Adrenal gland (tissue), 12 donors: ENCODE data around the gene RBM47. TPM values are rescaled to one million over a fixed set of nuclear protein-coding genes. Genes with fewer than 3 reads are reported as not detected.
"Not testable (repeated sequence)": the region's sequence is repeated elsewhere in the genome, so short reads cannot be mapped to it uniquely, and the experiment has no call there.

Experiments used
- DNase-seq, 7 donors: peaks; one replicate each; pipeline ENCODE4 v3.0.0-alpha.2; 2019 to 2020
- H3K27ac ChIP-seq, 5 donors: fragments of 200-600 bp; sonication (generic) in 4 of 5; 1 replicate in 3 of 5; 2 replicates in 2 of 5; pipeline versions ENCODE4 v1.5.1 to v1.8.0; 2016 to 2020; ENCODE audit warnings: mild to moderate bottlenecking in 1 of 5
- H3K27me3 ChIP-seq: fragments of 200-600 bp; 2 replicates; pipeline ENCODE4 v1.8.0; 2021
- H3K36me3 ChIP-seq, 2 donors: fragments of 200-600 bp; replicated peaks in 1 of 2; 1 replicate in 1 of 2; 2 replicates in 1 of 2; pipeline versions ENCODE4 v1.5.1 to v1.8.0; 2018 to 2022
- H3K4me1 ChIP-seq, 2 donors: fragments of 200-600 bp; replicated peaks in 1 of 2; 1 replicate in 1 of 2; 2 replicates in 1 of 2; pipeline versions ENCODE4 v1.5.1 to v1.8.0; 2018 to 2021
- H3K4me3 ChIP-seq, 4 donors: fragments of 200-600 bp; sonication (generic) in 3 of 4; one replicate each; pipeline ENCODE4 v1.5.1; 2016 to 2018
- H3K9me3 ChIP-seq, 3 donors: fragments of 200-600 bp; sonication (generic) in 1 of 3; replicated peaks in 1 of 3; 1 replicate in 2 of 3; 2 replicates in 1 of 3; pipeline versions ENCODE4 v1.5.1 to v1.8.0; 2016 to 2021
- CTCF ChIP-seq, 6 experiments: fragments of 450-650 bp in 4 of 6; fragments of 200-600 bp in 2 of 6; sonication (generic) in 1 of 6; IDR thresholded peaks; 1 replicate in 5 of 6; 2 replicates in 1 of 6; pipeline versions ENCODE4 v1.5.1 to v1.8.0; 2016 to 2021; ENCODE audit warnings: antibody characterized with exemption in 6 of 6, mild to moderate bottlenecking in 2 of 6, moderate library complexity in 1 of 6
- POLR2A ChIP-seq, 2 donors: fragments of 450-650 bp; IDR thresholded peaks; one replicate each; pipeline ENCODE4 v1.6.1; 2017; ENCODE audit warnings: antibody characterized with exemption in 2 of 2, mild to moderate bottlenecking in 2 of 2, moderate library complexity in 1 of 2
- WGBS, 4 donors: extraction: QIAGEN DNeasy Blood & Tissue Kit in 2 of 4; methylation state at CpG; one replicate each; pipeline versions ENCODE4 v1.1.5 to v1.1.7; 2013 to 2017; 5-methylcytosine and 5-hydroxymethylcytosine counted together
- intact Hi-C, 2 donors: fragments of 100-400 bp; cut with DNase I; formaldehyde crosslinking; loops; one replicate each; pipeline versions ENCODE4 v1.14.1 to v1.15.0; 2022 to 2023
- polyA plus RNA-seq, 3 donors: library from polyadenylated mRNA; stranded (reverse); fragments of 200-250 nt in 2 of 3; fragments of 350-450 nt in 1 of 3; fragmentation: Illumina TruSeq in 1 of 3; extraction: RNeasy Lipid Tissue Mini Kit (QIAGEN cat#74804) in 1 of 3; gene quantifications; one replicate each; pipeline ENCODE4 v1.2.3, GENCODE V29; 2013 to 2014
- total RNA-seq, 9 donors: library from RNA; depleted of rRNA in 4 of 9; stranded (reverse); fragments of >200 nt in 4 of 9; fragments of 120-200 nt in 1 of 9; fragmentation: NEBNext Ultra II Directional in 1 of 9; extraction: Animal tissue kit (Norgen Biotek cat#: 25700) in 1 of 9; gene quantifications; one replicate each; pipeline versions ENCODE4 v1.1.0 to v1.2.4, GENCODE V29; 2013 to 2023
- donor health status: healthy with polysubstance abuse.
- donor health status: Bipolar disorder and iron deficiency.
- donor health status: DM: yes; HTN: yes; CAD: no.
- donor health status: DM: no; HTN: no; CAD: no.
- donor health status: DM: no; HTN: no; CAD: no.
- donor health status: DM: yes; HTN: yes; CAD: no.

RBM47 gene
- total and polyA plus RNA-seq, 12 donors, result 25.7 to 370 (median 155) TPM

GRCh38 chr4:40559585-40560465 is 69.8 kb downstream of the RBM47 start:
- Histone ChIP-seq H3K27me3 (no peaks in the 10 kb centered on the region), H3K9me3 (no peaks in the 10 kb centered on the region), H3K27ac (peak overlapping the region; percentile 56 to 85 (median 67)), H3K4me1 (peaks cover 75 to 78% of the 10 kb centered on the region in 2 donors), H3K36me3 (no peaks in the 10 kb centered on the region), H3K4me3 (no peak overlapping the region)
- TF ChIP-seq POLR2A (IDR thresholded peaks at IDR 0.05), result no peak
- no peak for TF ChIP-seq CTCF (IDR thresholded peaks at IDR 0.05)
- peak in 1 of 7 donors; percentile 55 for DNase-seq
- 23 to 35% (median 24%) methylated on average over 5 of the region's 5 CpGs for WGBS, 4 donors
- intact Hi-C loops, result no loop called here

- intact Hi-C loops, result no loop called here
- peaks cover 60 to 61% of the 10 kb centered on the region in 2 donors for H3K4me1 ChIP-seq
Observed at GRCh38 chr4:40557736-40558135, 71.9 kb downstream of the RBM47 start.

GRCh38 chr4:40555176-40555900 is 74.3 kb downstream of the RBM47 start:
- Histone ChIP-seq H3K27ac (peak overlapping the region in 4 of 5 donors; percentile 41 to 82 (median 71)), H3K4me1 (peaks cover 52 to 62% of the 10 kb centered on the region in 2 donors), H3K9me3 (no peaks in the 10 kb centered on the region), H3K36me3 (no peaks in the 10 kb centered on the region), H3K4me3 (no peak overlapping the region), H3K27me3 (no peaks in the 10 kb centered on the region)
- TF ChIP-seq POLR2A (IDR thresholded peaks at IDR 0.05), result no peak
- TF ChIP-seq CTCF (IDR thresholded peaks at IDR 0.05), result no peak
- 77 to 84% (median 81%) methylated on average over 13 to 15 of the region's 15 CpGs for WGBS, 4 donors
- DNase-seq, result no peak
- intact Hi-C loops, result no loop called here

More at GRCh38 chr4:40557736-40558135, 71.9 kb downstream of the RBM47 start:
- no peaks in the 10 kb centered on the region for H3K36me3 ChIP-seq
- 75 to 84% (median 83%) methylated on average over 2 of the region's 2 CpGs for WGBS, 4 donors
- no peak overlapping the region for H3K4me3 ChIP-seq
- no peaks in the 10 kb centered on the region for H3K9me3 ChIP-seq
- H3K27me3 ChIP-seq, result no peaks in the 10 kb centered on the region
- H3K27ac ChIP-seq, result peak overlapping the region in 3 of 5 donors; percentile 8 to 85 (median 62)
- no peak for DNase-seq
- no peak for TF ChIP-seq POLR2A (IDR thresholded peaks at IDR 0.05)
- no peak for TF ChIP-seq CTCF (IDR thresholded peaks at IDR 0.05)

GRCh38 chr4:40554641-40555040 is 75.0 kb downstream of the RBM47 start:
- WGBS, 4 donors, result 62 to 74% (median 68%) methylated on average over 12 of the region's 12 CpGs
- H3K4me1 ChIP-seq, result peaks cover 51 to 62% of the 10 kb centered on the region in 2 donors
- DNase-seq, H3K4me3 ChIP-seq, H3K27me3 ChIP-seq, intact Hi-C loops, H3K36me3 ChIP-seq, H3K9me3 ChIP-seq: not testable (repeated sequence)
- H3K27ac ChIP-seq, result peak overlapping the region; percentile 41 to 82 (median 65)
